ENCODE results near the gene ZDHHC6.
"Not testable (repeated sequence)": the region's sequence is repeated elsewhere in the genome, so short reads cannot be mapped to it uniquely, and the experiment has no call there.

Gene ZDHHC6

DNA sequence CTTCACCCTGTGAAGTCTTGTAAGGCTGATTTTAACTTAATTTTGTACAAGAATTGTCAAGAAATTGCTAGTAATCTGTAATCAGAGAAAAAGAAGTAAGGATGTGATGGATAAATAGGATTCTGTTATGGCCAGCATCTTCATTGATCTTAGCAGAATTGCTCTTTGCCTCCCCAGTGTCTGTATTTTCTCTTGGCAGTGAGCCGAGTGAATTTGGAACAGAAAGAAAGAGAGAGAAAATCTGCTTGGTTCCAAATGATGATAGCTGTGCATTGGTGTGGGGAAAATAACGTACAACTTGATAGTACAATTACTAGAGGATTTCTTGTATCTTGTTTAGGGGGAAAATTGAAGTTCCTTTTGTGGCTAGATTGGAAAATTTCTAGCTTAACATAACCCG, 34.9 kb upstream of the ZDHHC6 start:
- Histone ChIP-seq H3K36me3 (no peaks in the 10 kb centered on the region), H3K4me3 (ENCODE audit: low read depth, low read length) (no peak overlapping the region), H3K4me1 (no peaks in the 10 kb centered on the region; the same call in 1 of the 2 replicates), H3K27me3 (no peaks in the 10 kb centered on the region), H3K9me3 (no peaks in the 10 kb centered on the region)
- no peak for TF ChIP-seq CTCF (IDR thresholded peaks at IDR 0.05; ENCODE audit: low read depth, low read length)
- peak; percentile 10 for DNase-seq

GRCh38 chr10:112475575-112476218, 29.0 kb upstream of the ZDHHC6 start:
- Histone ChIP-seq H3K9me3 (no peaks in the 10 kb centered on the region), H3K4me3 (ENCODE audit: low read depth, low read length) (no peak overlapping the region), H3K4me1 (peaks cover 8% of the 10 kb centered on the region), H3K36me3 (no peaks in the 10 kb centered on the region), H3K27me3 (no peaks in the 10 kb centered on the region)
- peak; percentile 50 for TF ChIP-seq CTCF (IDR thresholded peaks at IDR 0.05; ENCODE audit: low read depth, low read length)
- DNase-seq, result no peak

- no peak overlapping the region for H3K4me3 ChIP-seq (ENCODE audit: low read depth, low read length)
Measured at GRCh38 chr10:112471878-112472487, 25.3 kb upstream of the ZDHHC6 start.

DNA sequence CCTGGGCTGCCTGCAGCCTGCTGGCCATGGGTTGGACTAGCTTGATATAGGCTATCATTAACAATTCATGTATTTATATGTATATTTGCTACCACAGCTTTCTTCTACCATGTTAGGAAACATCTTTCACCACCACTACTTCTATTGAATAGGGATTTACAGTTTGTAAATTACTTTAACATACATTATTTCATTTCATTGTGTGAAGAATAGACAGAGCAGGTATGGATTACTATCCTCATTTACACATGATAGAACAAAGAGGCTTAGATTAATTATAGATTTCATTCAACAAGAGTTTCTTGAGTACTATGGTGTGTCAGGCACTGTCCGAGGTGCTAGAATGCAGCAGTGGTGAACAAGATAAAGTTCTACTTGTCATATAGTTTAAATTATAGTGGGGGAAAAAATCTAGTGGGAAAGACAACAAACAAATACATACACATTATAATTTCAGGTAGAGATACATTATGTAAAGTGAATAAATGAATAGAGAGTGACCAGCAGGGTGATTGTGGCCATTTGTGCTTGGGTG, 20.9 kb upstream of the ZDHHC6 start:
- peaks cover 16% of the 10 kb centered on the region for H3K36me3 ChIP-seq
- no peak for DNase-seq
- no peaks in the 10 kb centered on the region for H3K9me3 ChIP-seq
- TF ChIP-seq CTCF (IDR thresholded peaks at IDR 0.05; ENCODE audit: low read depth, low read length), result no peak
- no peaks in the 10 kb centered on the region for H3K27me3 ChIP-seq
- no peaks in the 10 kb centered on the region for H3K4me1 ChIP-seq
- H3K4me3 ChIP-seq (ENCODE audit: low read depth, low read length), result no peak overlapping the region

More at GRCh38 chr10:112471878-112472487, 25.3 kb upstream of the ZDHHC6 start:
- DNase-seq, result no peak
- Histone ChIP-seq H3K9me3 (no peaks in the 10 kb centered on the region), H3K36me3 (no peaks in the 10 kb centered on the region), H3K27me3 (no peaks in the 10 kb centered on the region), H3K4me1 (peaks cover 8% of the 10 kb centered on the region)
- TF ChIP-seq CTCF (IDR thresholded peaks at IDR 0.05; ENCODE audit: low read depth, low read length), result peak; percentile 69

- Histone ChIP-seq H3K9me3 (no peaks in the 10 kb centered on the region), H3K4me1 (no peaks in the 10 kb centered on the region), H3K4me3 (ENCODE audit: low read depth, low read length) (no peak overlapping the region), H3K27me3 (no peaks in the 10 kb centered on the region), H3K36me3 (peaks cover 16% of the 10 kb centered on the region)
- no peak for DNase-seq
- TF ChIP-seq CTCF (IDR thresholded peaks at IDR 0.05; ENCODE audit: low read depth, low read length), result no peak
Measured at GRCh38 chr10:112466802-112467201, 20.1 kb upstream of the ZDHHC6 start.

- Histone ChIP-seq H3K36me3 (peaks cover 16% of the 10 kb centered on the region), H3K9me3 (no peaks in the 10 kb centered on the region), H3K27me3 (no peaks in the 10 kb centered on the region), H3K4me3 (ENCODE audit: low read depth, low read length) (no peak overlapping the region), H3K4me1 (no peaks in the 10 kb centered on the region)
- DNase-seq, result no peak
- no peak for TF ChIP-seq CTCF (IDR thresholded peaks at IDR 0.05; ENCODE audit: low read depth, low read length)
Measured at GRCh38 chr10:112465299-112465883, 18.7 kb upstream of the ZDHHC6 start.

- peaks cover 16% of the 10 kb centered on the region for H3K36me3 ChIP-seq
Measured at GRCh38 chr10:112464074-112464473, 17.4 kb upstream of the ZDHHC6 start.

More at GRCh38 chr10:112464074-112464473, 17.4 kb upstream of the ZDHHC6 start:
- H3K4me3 ChIP-seq (ENCODE audit: low read depth, low read length); H3K4me1 ChIP-seq; H3K27me3 ChIP-seq; H3K9me3 ChIP-seq; DNase-seq: not testable (repeated sequence)

Measured in BE2C (cell line).